Endothelial cell of umbilical vein (primary cell): Measurements from ENCODE around the gene CLPX. TPM values are rescaled to one million over a fixed set of nuclear protein-coding genes. Genes with fewer than 3 reads are reported as not detected.

Source experiments
- polyA plus RNA-seq, 4 experiments: library from polyadenylated mRNA; depleted of rRNA in 3 of 4; stranded (reverse) in 3 of 4; unstranded in 1 of 4; fragments of >200 nt; gene quantifications; 2 replicates each; pipeline versions ENCODE4 v1.2.1 to v1.2.3, GENCODE V29; 2011 to 2012; ENCODE audit warnings: missing spikeins in 1 of 4
- small RNA-seq: library from RNA; depleted of rRNA; stranded (forward); fragments of <200 nt; gene quantifications from one replicate; pipeline ENCODE3, GENCODE V24; 2012; ENCODE audit warnings: low replicate concordance, low read depth; ENCODE audit not compliant: insufficient read depth, insufficient read length
- total RNA-seq: library from RNA; stranded (reverse); gene quantifications from 2 replicates; pipeline ENCODE4 v1.2.3, GENCODE V29; 2021

Gene CLPX
- total and polyA plus RNA-seq, 2 donors (not counting 3 experiments of a cell fraction or from before 2014, with no cell fraction given) = 11.1 to 41.4 TPM

Small RNA genes lying within 50 kb of the gene (small RNA-seq; reads per million reads assigned to genes)
- gene AC013553.1 = not detected
- gene AC068213.1 = not detected
- gene RNU6-686P = not detected

Other genes starting within 250 kb of the CLPX start
- gene SPG21, start 195.4 kb downstream of the CLPX start, total RNA-seq = 75.3 and 82.5 TPM in 2 replicates
- 54.9 and 70.2 TPM in 2 replicates for gene SPG21, start 195.4 kb downstream of the CLPX start, polyA plus RNA-seq
- gene MTFMT, start 155.7 kb downstream of the CLPX start, total RNA-seq = 13.6 and 20.4 TPM in 2 replicates
- 5.3 and 7.5 TPM in 2 replicates for gene MTFMT, start 155.7 kb downstream of the CLPX start, polyA plus RNA-seq
- not detected in 2 replicates for gene SLC51B, start 140.0 kb downstream of the CLPX start, total RNA-seq
- gene SLC51B, start 140.0 kb downstream of the CLPX start, polyA plus RNA-seq = not detected in 2 replicates
- gene RASL12, start 117.4 kb downstream of the CLPX start, total RNA-seq = not detected in 2 replicates
- gene RASL12, start 117.4 kb downstream of the CLPX start, polyA plus RNA-seq = not detected in 2 replicates
- gene KBTBD13, start 108.6 kb downstream of the CLPX start, total RNA-seq = not detected in 2 replicates
- gene KBTBD13, start 108.6 kb downstream of the CLPX start, polyA plus RNA-seq = not detected in 2 replicates
- gene UBAP1L, start 70.1 kb downstream of the CLPX start, total RNA-seq = 3.9 and 5.0 TPM in 2 replicates
- 1.9 and 2.9 TPM in 2 replicates for gene UBAP1L, start 70.1 kb downstream of the CLPX start, polyA plus RNA-seq
- gene PDCD7, start 51.5 kb downstream of the CLPX start, total RNA-seq = 19.5 and 26.6 TPM in 2 replicates
- gene PDCD7, start 51.5 kb downstream of the CLPX start, polyA plus RNA-seq = 11.1 and 12.1 TPM in 2 replicates
- gene CILP, start 26.1 kb upstream of the CLPX start, total RNA-seq = not detected in 2 replicates
- gene CILP, start 26.1 kb upstream of the CLPX start, polyA plus RNA-seq = 0.01 and 0.02 TPM in 2 replicates
- 6.0 and 6.3 TPM in 2 replicates for gene PARP16, start 101.5 kb upstream of the CLPX start, total RNA-seq
- gene PARP16, start 101.5 kb upstream of the CLPX start, polyA plus RNA-seq = 3.9 and 4.4 TPM in 2 replicates
- not detected in 2 replicates for gene RNU5A-1, start 110.7 kb upstream of the CLPX start, total RNA-seq
- gene RNU5A-1, start 110.7 kb upstream of the CLPX start, polyA plus RNA-seq = not detected in 2 replicates
- not detected in 2 replicates for gene RNU5B-1, start 119.3 kb upstream of the CLPX start, total RNA-seq
- gene RNU5B-1, start 119.3 kb upstream of the CLPX start, polyA plus RNA-seq = not detected in 2 replicates
- gene IGDCC3, start 192.7 kb upstream of the CLPX start, total RNA-seq = not detected in 2 replicates
- 0.03 TPM in 1 of 2 replicates, not detected in the other for gene IGDCC3, start 192.7 kb upstream of the CLPX start, polyA plus RNA-seq
- gene IGDCC4, start 237.6 kb upstream of the CLPX start, total RNA-seq = 0.07 and 0.60 TPM in 2 replicates
- 0.06 and 0.07 TPM in 2 replicates for gene IGDCC4, start 237.6 kb upstream of the CLPX start, polyA plus RNA-seq